ENCODE measurements around the gene DAGLB.

The DAGLB gene

GRCh38 chr7:6487184-6487545 is 39.4 kb upstream of the DAGLB start:
- H3K27ac ChIP-seq, result no peak overlapping the region
- no peak for TF ChIP-seq CTCF (conservative IDR thresholded peaks at IDR 0.05)
- no peak for TF ChIP-seq ZFX (IDR thresholded peaks at IDR 0.05)

GRCh38 chr7:6486438-6487183 is 38.9 kb upstream of the DAGLB start:
- no peak overlapping the region for H3K27ac ChIP-seq
- TF ChIP-seq CTCF (conservative IDR thresholded peaks at IDR 0.05) (no peak), ZFX (IDR thresholded peaks at IDR 0.05) (no peak)

GRCh38 chr7:6482743-6483119 is 35.0 kb upstream of the DAGLB start:
- no peak for TF ChIP-seq CTCF (conservative IDR thresholded peaks at IDR 0.05)
- TF ChIP-seq ZFX (IDR thresholded peaks at IDR 0.05), result no peak
- H3K27ac ChIP-seq, result peak overlapping the region; percentile 96

GRCh38 chr7:6482307-6482706 is 34.6 kb upstream of the DAGLB start:
- H3K27ac ChIP-seq, result no peak overlapping the region; the same call in 1 of the 2 replicates
- TF ChIP-seq ZFX (IDR thresholded peaks at IDR 0.05) (no peak), CTCF (conservative IDR thresholded peaks at IDR 0.05) (no peak)

- no peak overlapping the region for H3K27ac ChIP-seq
- TF ChIP-seq CTCF (conservative IDR thresholded peaks at IDR 0.05), result no peak
- TF ChIP-seq ZFX (IDR thresholded peaks at IDR 0.05), result no peak
These were observed 33.7 kb upstream of the DAGLB start for GRCh38 chr7:6481445-6481844.

- no peak for TF ChIP-seq ZFX (IDR thresholded peaks at IDR 0.05)
- no peak for TF ChIP-seq CTCF (conservative IDR thresholded peaks at IDR 0.05)
- no peak overlapping the region for H3K27ac ChIP-seq
These were observed 32.5 kb upstream of the DAGLB start for GRCh38 chr7:6480323-6480660.

GRCh38 chr7:6479067-6479466 is 31.3 kb upstream of the DAGLB start:
- TF ChIP-seq CTCF (conservative IDR thresholded peaks at IDR 0.05), result no peak
- no peak for TF ChIP-seq ZFX (IDR thresholded peaks at IDR 0.05)
- H3K27ac ChIP-seq, result peak overlapping the region; percentile 28; the same call in 1 of the 2 replicates
